ENCODE measurements around the gene SGPL1.

- TF ChIP-seq CTCF (IDR thresholded peaks at IDR 0.05) = no peak
- TF ChIP-seq POLR2A (IDR thresholded peaks at IDR 0.05) = peak; percentile 89
Observed at GRCh38 chr10:70887804-70888800, 72.4 kb downstream of the SGPL1 start, which contains the start of gene PCBD1.
